ENCODE data around the gene TMLHE.
"Not testable (repeated sequence)": the region's sequence is repeated elsewhere in the genome, so short reads cannot be mapped to it uniquely, and the experiment has no call there.

The TMLHE gene

GRCh38 chrX:155632431-155633100, 19.8 kb upstream of the TMLHE start:
- no peak overlapping the region for H3K27ac ChIP-seq
- H3K36me3 ChIP-seq (replicated peaks): no peaks in the 10 kb centered on the region
- in situ Hi-C loops (cut with HindIII; ENCODE audit: low pct_ligation_motif_present, low sequenced_read_pairs): no loop called here
- H3K27me3 ChIP-seq (replicated peaks): no peaks in the 10 kb centered on the region
- TF ChIP-seq CTCF (IDR thresholded peaks at IDR 0.05; ENCODE audit: low read depth, low read length, missing control alignments): no peak
- DNase-seq: no peak
- no peak overlapping the region for H3K4me3 ChIP-seq (ENCODE audit: low read depth, low read length)

- H3K27me3 ChIP-seq (replicated peaks); in situ Hi-C loops (cut with HindIII; ENCODE audit: low pct_ligation_motif_present, low sequenced_read_pairs); H3K36me3 ChIP-seq (replicated peaks); H3K27ac ChIP-seq; H3K4me3 ChIP-seq (ENCODE audit: low read depth, low read length); DNase-seq: not testable (repeated sequence)
Observed at GRCh38 chrX:155620110-155620509, 7.4 kb upstream of the TMLHE start.

- DNase-seq: no peak
- Histone ChIP-seq H3K36me3 (replicated peaks) (no peaks in the 10 kb centered on the region), H3K27ac (no peak overlapping the region), H3K27me3 (replicated peaks) (no peaks in the 10 kb centered on the region), H3K4me3 (ENCODE audit: low read depth, low read length) (no peak overlapping the region)
- in situ Hi-C loops (cut with HindIII; ENCODE audit: low pct_ligation_motif_present, low sequenced_read_pairs): no loop called here
- TF ChIP-seq CTCF (IDR thresholded peaks at IDR 0.05; ENCODE audit: low read depth, low read length, missing control alignments): no peak
Observed at GRCh38 chrX:155615938-155616337, 3.2 kb upstream of the TMLHE start.

- TF ChIP-seq CTCF (IDR thresholded peaks at IDR 0.05; ENCODE audit: low read depth, low read length, missing control alignments): no peak
- Histone ChIP-seq H3K27ac (no peak overlapping the region), H3K27me3 (replicated peaks) (no peaks in the 10 kb centered on the region), H3K4me3 (ENCODE audit: low read depth, low read length) (no peak overlapping the region), H3K36me3 (replicated peaks) (no peaks in the 10 kb centered on the region)
- DNase-seq: no peak
- in situ Hi-C loops (cut with HindIII; ENCODE audit: low pct_ligation_motif_present, low sequenced_read_pairs): no loop called here
Observed at GRCh38 chrX:155613927-155614559, 1.3 kb upstream of the TMLHE start.

- no peak overlapping the region for H3K4me3 ChIP-seq (ENCODE audit: low read depth, low read length)
- in situ Hi-C loops (cut with HindIII; ENCODE audit: low pct_ligation_motif_present, low sequenced_read_pairs): no loop called here
- no peak for TF ChIP-seq CTCF (IDR thresholded peaks at IDR 0.05; ENCODE audit: low read depth, low read length, missing control alignments)
- no peak overlapping the region for H3K27ac ChIP-seq
- no peak for DNase-seq
- H3K27me3 ChIP-seq (replicated peaks): no peaks in the 10 kb centered on the region
- no peaks in the 10 kb centered on the region for H3K36me3 ChIP-seq (replicated peaks)
Observed at GRCh38 chrX:155611302-155611701, 1.4 kb downstream of the TMLHE start.

- TF ChIP-seq CTCF (IDR thresholded peaks at IDR 0.05; ENCODE audit: low read depth, low read length, missing control alignments): no peak
- Histone ChIP-seq H3K4me3 (ENCODE audit: low read depth, low read length) (no peak overlapping the region), H3K27me3 (replicated peaks) (no peaks in the 10 kb centered on the region), H3K27ac (no peak overlapping the region), H3K36me3 (replicated peaks) (no peaks in the 10 kb centered on the region)
- no peak for DNase-seq
- in situ Hi-C loops (cut with HindIII; ENCODE audit: low pct_ligation_motif_present, low sequenced_read_pairs): no loop called here
Observed at GRCh38 chrX:155592981-155593380, 19.8 kb downstream of the TMLHE start.

All from brain microvascular endothelial cell (primary cell).